Esophagus (tissue), 2 donors: Measurements from ENCODE around the gene C11orf21. TPM values are rescaled to one million over a fixed set of nuclear protein-coding genes. Genes with fewer than 3 reads are reported as not detected.

Experiments
- H3K27ac ChIP-seq, 2 donors: one replicate each; pipeline ENCODE4 v1.5.1; 2013; ENCODE audit warnings: low read depth in 2 of 2, mild to moderate bottlenecking in 2 of 2, inconsistent platforms in 1 of 2, low read length in 1 of 2, moderate library complexity in 1 of 2
- H3K27me3 ChIP-seq, 2 donors: one replicate each; pipeline ENCODE4 v1.6.1; 2013; ENCODE audit warnings: low read length in 2 of 2, control low read depth in 1 of 2, mild to moderate bottlenecking in 1 of 2; ENCODE audit not compliant: insufficient read depth in 2 of 2, control insufficient read depth in 1 of 2
- H3K36me3 ChIP-seq, 2 donors: one replicate each; pipeline ENCODE4 v1.6.1; 2013; ENCODE audit warnings: low read length in 1 of 2; ENCODE audit not compliant: control insufficient read depth in 2 of 2, insufficient read depth in 2 of 2
- H3K4me1 ChIP-seq, 2 donors: one replicate each; pipeline ENCODE4 v1.6.1; 2013; ENCODE audit warnings: low read length in 1 of 2; ENCODE audit not compliant: control insufficient read depth in 2 of 2, insufficient read depth in 2 of 2
- H3K4me3 ChIP-seq, 2 donors: one replicate each; pipeline ENCODE4 v1.5.1; 2013; ENCODE audit warnings: low read length in 2 of 2, mild to moderate bottlenecking in 2 of 2, low read depth in 1 of 2, moderate library complexity in 1 of 2
- H3K9me3 ChIP-seq, 2 donors: one replicate each; pipeline ENCODE4 v1.6.1; 2013; ENCODE audit warnings: mild to moderate bottlenecking in 2 of 2, low read depth in 1 of 2, low read length in 1 of 2, moderate library complexity in 1 of 2; ENCODE audit not compliant: control insufficient read depth in 2 of 2, insufficient read depth in 1 of 2
- WGBS, 2 donors: extraction: QIAGEN DNeasy Blood & Tissue Kit; methylation state at CpG; one replicate each; pipeline ENCODE4 v1.1.7; 2013; 5-methylcytosine and 5-hydroxymethylcytosine counted together
- polyA plus RNA-seq, 2 donors: library from polyadenylated mRNA; stranded (reverse); fragments of 200-250 nt; gene quantifications; one replicate each; pipeline ENCODE4 v1.2.3, GENCODE V29; 2013
- donor health status: healthy with polysubstance abuse.
- donor health status: Bipolar disorder and iron deficiency.

The C11orf21 gene
- polyA plus RNA-seq, 2 donors: 0.42 to 0.45 TPM

- H3K27ac ChIP-seq: no peak overlapping the region
- 81 to 98% methylated on average over 3 of the region's 3 CpGs for WGBS, 2 donors
- peaks cover 8 to 18% of the 10 kb centered on the region in 2 donors for H3K4me1 ChIP-seq
- H3K27me3 ChIP-seq: no peaks in the 10 kb centered on the region
- no peaks in the 10 kb centered on the region for H3K36me3 ChIP-seq
- no peak overlapping the region for H3K4me3 ChIP-seq
- H3K9me3 ChIP-seq: peaks cover 3 to 7% of the 10 kb centered on the region in 2 donors
Measured at GRCh38 chr11:2316963-2317244, 15.2 kb upstream of the C11orf21 start.

DNA sequence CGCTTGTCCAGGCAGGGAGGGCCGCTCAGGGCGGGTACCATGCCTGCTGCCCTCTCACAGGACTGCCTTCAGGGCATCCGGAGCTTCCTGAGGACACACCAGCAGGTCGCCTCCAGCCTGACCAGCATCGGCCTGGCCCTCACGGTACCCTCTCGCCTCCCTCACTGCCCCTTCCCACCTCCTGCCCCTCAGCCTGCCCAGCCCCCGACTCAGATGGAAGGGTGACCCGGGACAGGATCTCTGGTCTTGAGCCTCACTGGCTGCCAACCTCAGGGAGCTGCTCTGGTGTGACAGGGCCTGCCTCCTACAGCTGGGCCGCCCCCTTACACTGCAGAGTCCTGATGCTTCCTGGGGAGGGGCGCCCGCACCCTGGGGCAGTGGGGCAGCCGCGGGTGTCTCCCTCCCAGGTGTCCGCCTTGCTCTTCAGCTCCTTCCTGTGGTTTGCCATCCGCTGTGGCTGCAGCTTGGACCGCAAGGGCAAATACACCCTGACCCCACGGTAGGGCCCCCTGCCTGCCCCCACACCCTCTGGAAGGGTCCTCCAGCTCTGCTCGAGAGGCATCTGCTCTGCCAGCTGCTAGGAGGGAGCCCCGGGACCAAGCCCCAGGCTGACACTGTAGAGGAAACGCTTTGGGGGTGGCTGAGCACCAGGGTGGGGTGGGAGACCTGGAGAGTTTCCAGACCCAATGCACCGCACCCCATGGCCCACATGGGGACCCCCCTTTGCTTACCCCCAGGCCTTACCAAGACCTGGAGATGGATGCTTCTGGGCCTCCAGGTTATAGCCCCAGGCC lies 14.6 kb upstream of the C11orf21 start:
- no peaks in the 10 kb centered on the region for H3K36me3 ChIP-seq
- H3K4me3 ChIP-seq: no peak overlapping the region
- H3K27ac ChIP-seq: peak overlapping the region in 1 of 2 donors; percentile 6
- H3K4me1 ChIP-seq: peaks cover 8 to 21% of the 10 kb centered on the region in 2 donors
- 85 to 86% methylated on average over 23 of the region's 23 CpGs for WGBS, 2 donors
- no peaks in the 10 kb centered on the region for H3K27me3 ChIP-seq
- H3K9me3 ChIP-seq: peaks cover 3 to 7% of the 10 kb centered on the region in 2 donors

GRCh38 chr11:2315395-2316168 lies 13.9 kb upstream of the C11orf21 start:
- no peak overlapping the region for H3K4me3 ChIP-seq
- peaks cover 8 to 23% of the 10 kb centered on the region in 2 donors for H3K4me1 ChIP-seq
- no peaks in the 10 kb centered on the region for H3K27me3 ChIP-seq
- peaks cover 3 to 7% of the 10 kb centered on the region in 2 donors for H3K9me3 ChIP-seq
- peak overlapping the region; percentile 32 to 75 for H3K27ac ChIP-seq
- 69 to 79% methylated on average over 25 of the region's 25 CpGs for WGBS, 2 donors
- H3K36me3 ChIP-seq: no peaks in the 10 kb centered on the region

GRCh38 chr11:2314525-2315394 lies 13.0 kb upstream of the C11orf21 start:
- Histone ChIP-seq H3K27me3 (no peaks in the 10 kb centered on the region), H3K27ac (peak overlapping the region; percentile 63 to 75), H3K36me3 (no peaks in the 10 kb centered on the region), H3K4me3 (no peak overlapping the region), H3K9me3 (peaks cover 3 to 7% of the 10 kb centered on the region in 2 donors), H3K4me1 (peaks cover 8 to 23% of the 10 kb centered on the region in 2 donors)
- 38 to 48% methylated on average over 14 to 16 of the region's 16 CpGs for WGBS, 2 donors

- Histone ChIP-seq H3K4me3 (no peak overlapping the region), H3K9me3 (peaks cover 3 to 7% of the 10 kb centered on the region in 2 donors), H3K27me3 (no peaks in the 10 kb centered on the region), H3K27ac (peak overlapping the region; percentile 63 to 68), H3K4me1 (peaks cover 8 to 23% of the 10 kb centered on the region in 2 donors), H3K36me3 (no peaks in the 10 kb centered on the region)
- WGBS, 2 donors: 90 to 92% methylated on average over 7 of the region's 7 CpGs
Measured at GRCh38 chr11:2314136-2314524, 12.4 kb upstream of the C11orf21 start.

DNA sequence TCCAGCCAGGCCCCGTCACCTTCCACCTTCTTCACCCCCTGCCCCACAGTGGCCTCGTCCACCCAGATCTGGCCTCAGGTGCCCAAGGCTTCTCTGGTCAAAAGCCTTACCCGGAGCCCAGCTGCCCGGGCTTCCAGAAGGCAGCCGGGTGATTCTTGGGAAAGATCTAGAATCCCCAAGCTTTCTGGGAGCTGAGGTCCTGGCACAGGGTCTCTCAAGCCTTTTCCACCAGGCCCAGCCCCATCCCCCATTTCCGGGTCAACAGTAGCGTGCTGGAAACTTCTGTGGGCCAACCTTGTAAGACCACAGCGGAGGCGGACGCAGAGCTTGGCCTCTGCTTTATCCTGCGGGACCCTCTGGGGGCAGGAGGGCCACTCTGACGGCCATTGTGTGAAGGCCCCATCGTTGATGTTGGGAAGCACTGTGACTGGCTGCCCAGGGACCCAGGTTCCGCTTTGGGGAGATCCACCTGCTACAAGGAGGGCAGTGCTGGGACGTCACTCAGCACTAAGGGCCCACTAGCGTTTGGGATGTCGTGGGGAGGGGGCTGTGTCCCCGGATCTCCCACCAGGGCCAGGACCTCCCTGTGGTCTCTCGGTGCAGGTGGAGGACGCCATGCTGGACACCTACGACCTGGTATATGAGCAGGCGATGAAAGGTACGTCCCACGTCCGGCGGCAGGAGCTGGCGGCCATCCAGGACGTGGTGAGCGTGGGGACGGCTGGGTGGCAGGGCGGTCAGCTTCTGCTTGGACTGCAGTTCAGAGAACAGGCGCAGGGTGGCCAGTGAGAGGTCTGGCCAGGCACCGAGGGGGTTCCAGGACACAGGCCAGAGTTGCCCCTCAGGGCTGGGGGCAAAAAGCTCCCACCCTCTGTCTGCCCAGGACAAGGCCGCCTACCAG lies 11.6 kb upstream of the C11orf21 start:
- Histone ChIP-seq H3K9me3 (peaks cover 3 to 7% of the 10 kb centered on the region in 2 donors), H3K4me1 (peaks cover 8 to 23% of the 10 kb centered on the region in 2 donors), H3K4me3 (no peak overlapping the region), H3K27me3 (no peaks in the 10 kb centered on the region), H3K27ac (peak overlapping the region in 1 of 2 donors; percentile 41), H3K36me3 (no peaks in the 10 kb centered on the region)
- 89% methylated on average over 34 of the region's 34 CpGs for WGBS, 2 donors

DNA sequence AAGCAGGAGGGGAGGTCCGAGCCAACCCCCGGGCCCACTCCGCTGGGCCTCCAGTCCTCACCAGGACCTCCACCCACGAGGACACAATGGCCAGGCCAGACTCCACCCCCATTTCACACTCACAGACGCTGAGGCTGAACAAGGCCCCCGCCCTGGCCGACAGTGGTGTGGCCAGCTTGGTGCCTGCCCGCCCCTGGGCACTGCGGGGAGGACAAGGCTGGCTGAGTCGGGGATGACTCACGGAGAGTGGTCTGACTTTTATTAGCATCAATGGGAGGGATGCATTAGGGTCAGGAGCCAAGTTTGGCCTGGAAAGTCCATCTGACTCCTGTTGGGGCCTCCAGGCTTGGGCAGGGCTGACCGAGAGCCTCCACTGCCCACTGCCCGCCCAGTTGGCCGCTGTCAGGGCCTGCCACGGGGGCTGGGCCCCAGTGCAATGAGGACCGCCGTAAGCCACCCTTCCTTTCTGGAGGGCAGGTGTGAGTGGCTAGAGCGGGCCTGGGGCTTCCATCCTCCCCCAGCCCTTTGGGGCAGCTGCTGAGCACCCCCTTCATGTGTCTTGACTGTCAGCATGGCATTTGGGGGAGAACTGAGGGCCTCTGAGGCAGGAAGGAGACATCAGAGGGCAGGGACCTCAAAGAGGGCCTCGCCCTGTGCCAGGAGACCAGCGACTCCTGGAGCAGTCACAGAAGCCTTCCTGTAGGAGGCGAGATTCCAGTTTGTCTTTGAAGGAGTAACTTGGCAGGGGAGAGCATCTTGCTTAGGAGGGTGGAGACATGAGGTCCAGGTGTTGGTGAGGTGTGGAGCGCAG lies 10.7 kb upstream of the C11orf21 start:
- Histone ChIP-seq H3K27ac (peak overlapping the region; percentile 41 to 42), H3K27me3 (no peaks in the 10 kb centered on the region), H3K9me3 (peaks cover under 1 to 2% of the 10 kb centered on the region in 2 donors), H3K4me3 (no peak overlapping the region), H3K36me3 (no peaks in the 10 kb centered on the region), H3K4me1 (peaks cover 8 to 24% of the 10 kb centered on the region in 2 donors)
- WGBS, 2 donors: 69 to 79% methylated on average over 20 to 22 of the region's 22 CpGs

GRCh38 chr11:2311353-2312133 lies 9.8 kb upstream of the C11orf21 start:
- WGBS, 2 donors: 63 to 77% methylated on average over 21 of the region's 21 CpGs

More at GRCh38 chr11:2311353-2312133, 9.8 kb upstream of the C11orf21 start:
- Histone ChIP-seq H3K9me3 (no peaks in the 10 kb centered on the region), H3K27me3 (no peaks in the 10 kb centered on the region), H3K36me3 (no peaks in the 10 kb centered on the region), H3K27ac (peak overlapping the region in 1 of 2 donors; percentile 42), H3K4me1 (peaks cover 8 to 28% of the 10 kb centered on the region in 2 donors), H3K4me3 (no peak overlapping the region)
